Naive thymus-derived CD4-positive, alpha-beta T cell (primary cell): Measurements from ENCODE around the gene NUP50. TPM values are rescaled to one million over a fixed set of nuclear protein-coding genes. Genes with fewer than 3 reads are reported as not detected.
A peak's percentile ranks its signal among the peaks of the same experiment; 100 is the strongest.

ENCODE experiments used
- ATAC-seq: fragments of 150-1000 bp; cut with Tn5 transposase; 2 replicates; pipeline ENCODE4 v1.10.0; 2021; ENCODE audit warnings: mild to moderate bottlenecking, moderate library complexity
- CTCF ChIA-PET: fragments of 350-600 bp; sonication (Branson Sonifier 250); formaldehyde crosslinking; loops from one replicate; lab custom pipeline; 2021; ENCODE audit warnings: antibody characterized with exemption; lab: Charles Lee
- POLR2A ChIA-PET: fragments of 350-600 bp; sonication (Branson Sonifier 250); formaldehyde crosslinking; loops from one replicate; lab custom pipeline; 2021; ENCODE audit warnings: antibody characterized with exemption, inconsistent platforms; lab: Charles Lee
- DNase-seq, 9 donors: peaks; one replicate each; pipeline versions ENCODE4 v3.0.0 to v3.0.0-alpha.2; 2020 to 2022; ENCODE audit warnings: mixed read lengths in 1 of 9
- H3K27ac ChIP-seq: one replicate; pipeline ENCODE4 v1.7.0; 2013; ENCODE audit warnings: mild to moderate bottlenecking, low read depth, low read length, moderate library complexity
- H3K27me3 ChIP-seq, 2 donors: one replicate each; pipeline ENCODE4 v1.7.0; 2013; ENCODE audit warnings: low read length in 2 of 2, mild to moderate bottlenecking in 2 of 2, moderate library complexity in 2 of 2; ENCODE audit not compliant: control insufficient read depth in 2 of 2, insufficient read depth in 2 of 2
- H3K36me3 ChIP-seq, 3 experiments: 1 replicate in 2 of 3; 2 replicates in 1 of 3; pipeline ENCODE4 v1.7.0; 2013; ENCODE audit warnings: low read length in 3 of 3, mild to moderate bottlenecking in 3 of 3, moderate library complexity in 1 of 3; ENCODE audit not compliant: insufficient read depth in 3 of 3, control insufficient read depth in 2 of 3
- H3K4me1 ChIP-seq, 2 donors: one replicate each; pipeline ENCODE4 v1.7.0; 2013; ENCODE audit warnings: low read length in 2 of 2, mild to moderate bottlenecking in 2 of 2, moderate library complexity in 1 of 2; ENCODE audit not compliant: control insufficient read depth in 2 of 2, insufficient read depth in 2 of 2
- H3K4me3 ChIP-seq: 2 replicates; pipeline ENCODE4 v1.7.0; 2013; ENCODE audit warnings: mild to moderate bottlenecking, low read length
- H3K9me3 ChIP-seq, 3 experiments: 1 replicate in 2 of 3; 2 replicates in 1 of 3; pipeline ENCODE4 v1.7.0; 2013; ENCODE audit warnings: low read length in 3 of 3; ENCODE audit not compliant: control insufficient read depth in 2 of 3
- H3K27ac Mint-ChIP-seq, 9 donors: one replicate each; pipeline ENCODE4 v1.8.0; 2020 to 2022; ENCODE audit warnings: mixed read lengths in 9 of 9, mild to moderate bottlenecking in 8 of 9, moderate library complexity in 5 of 9, inconsistent platforms in 2 of 9
- H3K27me3 Mint-ChIP-seq, 5 donors: one replicate each; pipeline ENCODE4 v1.8.0; 2021 to 2022; ENCODE audit warnings: mixed read lengths in 5 of 5, mild to moderate bottlenecking in 1 of 5
- H3K36me3 Mint-ChIP-seq, 5 donors: one replicate each; pipeline ENCODE4 v1.8.0; 2020 to 2022; ENCODE audit warnings: mixed read lengths in 5 of 5, mild to moderate bottlenecking in 3 of 5, inconsistent platforms in 1 of 5
- H3K4me1 Mint-ChIP-seq, 7 donors: one replicate each; pipeline ENCODE4 v1.8.0; 2020 to 2022; ENCODE audit warnings: mixed read lengths in 7 of 7, mild to moderate bottlenecking in 3 of 7, inconsistent platforms in 1 of 7
- H3K4me3 Mint-ChIP-seq, 10 donors: one replicate each; pipeline ENCODE4 v1.8.0; 2020 to 2022; ENCODE audit warnings: mild to moderate bottlenecking in 10 of 10, mixed read lengths in 10 of 10, moderate library complexity in 6 of 10, inconsistent platforms in 2 of 10
- H3K9me3 Mint-ChIP-seq, 11 donors: one replicate each; pipeline ENCODE4 v1.8.0; 2020 to 2022; ENCODE audit warnings: mixed read lengths in 11 of 11, mild to moderate bottlenecking in 4 of 11, inconsistent platforms in 1 of 11, moderate library complexity in 1 of 11
- intact Hi-C, 2 donors: fragments of 100-400 bp; cut with micrococcal nuclease; formaldehyde crosslinking; loops; one replicate each; pipeline ENCODE4 v1.15.1; 2023
- polyA plus RNA-seq, 2 donors: library from polyadenylated mRNA; unstranded; fragments of 300-500 nt; fragmentation: Illumina TruSeq; gene quantifications; one replicate each; pipeline ENCODE4 v1.2.3, GENCODE V29; 2021
- total RNA-seq, 6 experiments: library from RNA in 5 of 6; stranded (reverse) in 5 of 6; gene quantifications; 1 replicate in 5 of 6; 2 replicates in 1 of 6; pipeline ENCODE4 v1.2.3 and lab custom pipeline; 2021 to 2026

NUP50 gene
- total and polyA plus RNA-seq, 7 experiments from 2014 or later, result 50.6 to 151 (median 113) TPM

DNA sequence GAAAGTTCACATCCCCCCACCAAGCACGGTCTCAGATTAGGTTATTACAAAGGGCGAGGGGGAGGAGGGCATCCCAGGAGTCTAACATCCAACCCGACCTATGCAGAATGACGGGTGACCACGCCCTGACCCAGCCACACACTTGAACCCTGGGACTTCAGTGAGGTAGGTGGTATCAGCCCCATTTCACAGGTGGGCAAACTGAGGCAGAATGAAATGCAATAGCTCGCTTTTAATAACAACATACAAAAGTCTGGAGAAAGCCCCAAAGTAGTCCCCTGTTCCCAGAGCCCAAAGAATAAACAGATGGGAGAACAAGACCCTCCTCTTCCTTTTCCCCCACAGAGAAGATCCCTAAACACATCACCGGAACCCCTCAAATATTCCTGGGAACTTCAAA lies 31.9 kb downstream of the NUP50 start:
- Histone ChIP-seq H3K9me3 (no peaks in the 10 kb centered on the region), H3K27me3 (no peaks in the 10 kb centered on the region), H3K4me1 (no peaks in the 10 kb centered on the region), H3K36me3 (peaks cover 0 to 49% (median 5%) of the 10 kb centered on the region in 3 experiments), H3K4me3 (no peak overlapping the region), H3K27ac (no peak overlapping the region)
- ChIA-PET POLR2A (no interaction called here), CTCF (no interaction called here)
- H3K4me1 Mint-ChIP-seq, result peaks cover 0 to 5% (median 0%) of the 10 kb centered on the region in 7 donors
- ATAC-seq (no peak), DNase-seq (no peak)
- H3K9me3 Mint-ChIP-seq, result no peaks in the 10 kb centered on the region
- H3K27me3 Mint-ChIP-seq, result no peaks in the 10 kb centered on the region
- H3K36me3 Mint-ChIP-seq, result peaks cover 0 to 22% (median 5%) of the 10 kb centered on the region in 5 donors
- H3K27ac Mint-ChIP-seq, result no peak overlapping the region
- no peak overlapping the region for H3K4me3 Mint-ChIP-seq
- intact Hi-C loops, result no loop called here

GRCh38 chr22:45196308-45196707 lies 32.6 kb downstream of the NUP50 start:
- no peaks in the 10 kb centered on the region for H3K9me3 ChIP-seq
- ATAC-seq (no peak), DNase-seq (no peak)
- peaks cover 0 to 29% (median 5%) of the 10 kb centered on the region in 5 donors for H3K36me3 Mint-ChIP-seq
- intact Hi-C loops, result no loop called here
- H3K27ac ChIP-seq, result no peak overlapping the region
- ChIA-PET POLR2A (no interaction called here), CTCF (no interaction called here)
- no peaks in the 10 kb centered on the region for H3K27me3 ChIP-seq
- peaks cover 0 to 55% (median 5%) of the 10 kb centered on the region in 3 experiments for H3K36me3 ChIP-seq
- no peaks in the 10 kb centered on the region for H3K4me1 ChIP-seq
- H3K4me3 ChIP-seq, result no peak overlapping the region
- no peak overlapping the region for H3K4me3 Mint-ChIP-seq
- peaks cover 0 to 5% (median 0%) of the 10 kb centered on the region in 7 donors for H3K4me1 Mint-ChIP-seq
- H3K9me3 Mint-ChIP-seq, result no peaks in the 10 kb centered on the region
- no peak overlapping the region for H3K27ac Mint-ChIP-seq
- no peaks in the 10 kb centered on the region for H3K27me3 Mint-ChIP-seq

DNA sequence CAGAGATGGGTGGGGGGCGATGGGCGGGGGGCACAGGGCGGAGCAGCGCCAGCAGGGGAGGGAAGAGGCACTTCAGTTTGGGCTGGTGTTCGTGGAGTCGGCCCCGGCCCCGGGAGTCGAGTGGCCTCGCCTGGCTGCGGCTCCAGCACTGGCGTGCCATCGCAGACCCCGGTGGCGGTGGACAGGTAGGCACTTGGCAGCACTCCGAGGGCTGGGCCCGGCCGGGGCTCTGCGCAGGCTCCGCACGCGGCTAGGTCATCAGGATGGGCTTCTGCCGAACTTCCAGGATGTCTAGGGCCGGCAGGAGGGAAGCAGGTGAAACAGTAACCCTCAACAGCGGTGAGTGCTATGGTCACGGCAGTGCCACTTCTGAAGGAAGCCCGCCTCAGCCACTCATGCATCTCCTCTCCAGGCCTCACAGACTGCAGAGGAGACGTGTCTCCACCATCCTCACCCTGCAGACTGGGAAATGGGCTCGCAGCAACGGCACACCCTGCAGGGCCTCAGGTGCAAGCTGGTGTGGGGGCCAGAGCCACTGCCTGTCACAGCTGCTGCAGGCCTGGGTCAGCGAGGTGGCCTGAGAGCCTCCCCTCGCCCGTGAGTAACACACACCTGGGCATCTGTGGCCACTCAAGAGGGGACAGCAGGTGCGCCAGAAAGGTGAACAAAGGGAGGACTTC lies 33.3 kb downstream of the NUP50 start:
- H3K27me3 ChIP-seq, result no peaks in the 10 kb centered on the region
- H3K4me1 ChIP-seq, result no peaks in the 10 kb centered on the region
- H3K27ac ChIP-seq, result no peak overlapping the region
- DNase-seq (no peak), ATAC-seq (no peak)
- Mint-ChIP-seq H3K4me1 (peaks cover 0 to 1% (median 0%) of the 10 kb centered on the region in 7 donors), H3K36me3 (peaks cover 0 to 35% (median 6%) of the 10 kb centered on the region in 5 donors), H3K27me3 (no peaks in the 10 kb centered on the region), H3K27ac (no peak overlapping the region), H3K9me3 (no peaks in the 10 kb centered on the region), H3K4me3 (no peak overlapping the region)
- intact Hi-C loops, result no loop called here
- no peaks in the 10 kb centered on the region for H3K9me3 ChIP-seq
- POLR2A ChIA-PET, result interaction anchor here (1.1 kb wide), 1 partner anchor 24 kb away, joined by 3 read pairs; no protein-coding TSS in a partner anchor
- no peak overlapping the region for H3K4me3 ChIP-seq
- CTCF ChIA-PET, result no interaction called here
- H3K36me3 ChIP-seq, result peaks cover 0 to 63% (median 5%) of the 10 kb centered on the region in 3 experiments

- no peak for DNase-seq
- Histone ChIP-seq H3K36me3 (peaks cover 0 to 71% (median 5%) of the 10 kb centered on the region in 3 experiments), H3K27ac (no peak overlapping the region), H3K9me3 (no peaks in the 10 kb centered on the region), H3K27me3 (no peaks in the 10 kb centered on the region), H3K4me1 (no peaks in the 10 kb centered on the region), H3K4me3 (no peak overlapping the region)
- no peak overlapping the region for H3K4me3 Mint-ChIP-seq
- ChIA-PET CTCF (no interaction called here), POLR2A (interaction anchor here (0.6 to 1.1 kb wide), 2 partner anchors 25 to 44 kb away, joined by 3 read pairs; no protein-coding TSS in a partner anchor)
- H3K36me3 Mint-ChIP-seq, result peaks cover 0 to 35% (median 6%) of the 10 kb centered on the region in 5 donors
- H3K4me1 Mint-ChIP-seq, result no peaks in the 10 kb centered on the region
- no peaks in the 10 kb centered on the region for H3K27me3 Mint-ChIP-seq
- H3K9me3 Mint-ChIP-seq, result no peaks in the 10 kb centered on the region
- ATAC-seq, result no peak
- H3K27ac Mint-ChIP-seq, result peak overlapping the region in 2 of 9 donors; percentile 32 to 76
- intact Hi-C loops, result no loop called here
Observed at GRCh38 chr22:45197606-45198462, 34.1 kb downstream of the NUP50 start.

GRCh38 chr22:45198463-45198795 lies 34.7 kb downstream of the NUP50 start:
- ChIA-PET CTCF (no interaction called here), POLR2A (interaction anchor here (0.6 kb wide), 1 partner anchor 44 kb away, joined by 3 read pairs; no protein-coding TSS in a partner anchor)
- Histone ChIP-seq H3K4me1 (no peaks in the 10 kb centered on the region), H3K27ac (no peak overlapping the region), H3K27me3 (no peaks in the 10 kb centered on the region), H3K4me3 (no peak overlapping the region), H3K9me3 (no peaks in the 10 kb centered on the region), H3K36me3 (peaks cover 0 to 77% (median 5%) of the 10 kb centered on the region in 3 experiments)
- intact Hi-C loops, result no loop called here
- Mint-ChIP-seq H3K27me3 (no peaks in the 10 kb centered on the region), H3K9me3 (no peaks in the 10 kb centered on the region), H3K4me3 (no peak overlapping the region), H3K27ac (no peak overlapping the region), H3K4me1 (no peaks in the 10 kb centered on the region), H3K36me3 (peaks cover 0 to 35% (median 6%) of the 10 kb centered on the region in 5 donors)
- ATAC-seq (no peak), DNase-seq (no peak)

DNA sequence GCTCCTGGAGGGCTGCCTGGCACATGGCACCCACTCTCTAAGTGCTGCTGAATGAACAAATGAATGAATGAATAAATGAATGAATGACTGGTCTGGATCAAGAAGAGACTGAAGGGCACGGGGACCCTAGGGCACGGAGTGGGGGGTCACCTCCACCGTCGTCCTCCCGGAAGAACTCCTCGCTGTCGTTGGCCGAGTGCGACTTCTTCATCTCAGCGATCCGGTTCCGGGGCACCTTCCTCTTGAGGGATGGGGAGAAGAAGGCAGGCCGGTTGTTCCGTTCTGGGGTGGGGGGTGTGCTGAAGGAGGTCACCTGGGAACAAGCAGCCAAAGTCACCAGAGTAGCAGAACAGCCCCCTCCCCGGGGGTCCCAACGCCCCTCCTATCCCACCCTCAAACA lies 36.0 kb downstream of the NUP50 start:
- Mint-ChIP-seq H3K4me3 (no peak overlapping the region), H3K27me3 (no peaks in the 10 kb centered on the region), H3K27ac (no peak overlapping the region), H3K36me3 (peaks cover 0 to 39% (median 6%) of the 10 kb centered on the region in 5 donors), H3K4me1 (no peaks in the 10 kb centered on the region), H3K9me3 (no peaks in the 10 kb centered on the region)
- H3K27me3 ChIP-seq, result no peaks in the 10 kb centered on the region
- no peak overlapping the region for H3K4me3 ChIP-seq
- POLR2A ChIA-PET, result no interaction called here
- no peak for DNase-seq
- no peak for ATAC-seq
- no peaks in the 10 kb centered on the region for H3K4me1 ChIP-seq
- peaks cover 0 to 87% (median 5%) of the 10 kb centered on the region in 3 experiments for H3K36me3 ChIP-seq
- H3K27ac ChIP-seq, result no peak overlapping the region
- intact Hi-C loops, result no loop called here
- H3K9me3 ChIP-seq, result no peaks in the 10 kb centered on the region
- CTCF ChIA-PET, result no interaction called here
